NOMO-1 treated with dmso at 0.1 percent for 144 hours (cell line): ENCODE results near the gene CNTN5.
A peak's percentile ranks its signal among the peaks of the same experiment; 100 is the strongest.

ENCODE experiments used
- DNase-seq: peaks from one replicate; lab custom pipeline; 2025; ENCODE audit not compliant: unreplicated experiment; lab: John Stamatoyannopoulos, UW

CNTN5 gene

DNA sequence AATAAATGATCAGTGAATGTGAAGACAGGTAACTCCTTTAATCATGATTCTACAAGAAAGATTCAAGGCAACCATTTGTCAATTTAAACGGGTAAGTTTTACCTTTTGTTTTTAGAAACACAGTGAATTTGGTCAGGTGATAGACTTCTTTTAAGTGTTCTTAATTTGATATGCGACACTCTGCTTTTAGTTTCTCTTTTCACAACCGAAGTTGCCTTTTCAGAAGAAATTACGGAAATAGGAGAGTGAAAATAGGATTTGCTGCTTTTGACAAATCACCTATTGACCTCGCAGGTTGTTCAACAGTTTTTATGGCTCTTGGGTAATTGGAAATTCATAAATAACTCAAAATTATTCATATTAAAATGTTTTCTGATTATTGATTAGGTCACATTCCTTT, 142.1 kb downstream of the CNTN5 start:
- no peak for DNase-seq

DNA sequence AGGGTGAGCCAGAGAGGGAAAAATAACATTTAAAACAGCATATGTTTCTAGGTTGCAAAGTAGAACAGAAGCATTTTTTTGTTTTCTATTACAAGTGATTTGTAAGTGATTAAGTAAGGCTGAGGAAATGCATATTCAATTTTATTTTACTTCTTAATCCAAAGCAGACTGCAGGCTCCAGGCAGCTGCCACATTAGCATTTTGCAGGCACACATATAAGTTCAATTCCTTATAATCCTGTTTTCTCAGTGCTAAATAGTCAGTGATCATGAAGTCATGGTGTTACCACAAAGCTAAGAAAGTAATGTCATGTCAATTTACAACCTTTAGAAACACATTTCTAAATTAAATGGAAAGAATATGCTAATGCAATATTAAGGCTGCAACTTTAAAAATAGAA, 149.8 kb downstream of the CNTN5 start:
- no peak for DNase-seq

DNA sequence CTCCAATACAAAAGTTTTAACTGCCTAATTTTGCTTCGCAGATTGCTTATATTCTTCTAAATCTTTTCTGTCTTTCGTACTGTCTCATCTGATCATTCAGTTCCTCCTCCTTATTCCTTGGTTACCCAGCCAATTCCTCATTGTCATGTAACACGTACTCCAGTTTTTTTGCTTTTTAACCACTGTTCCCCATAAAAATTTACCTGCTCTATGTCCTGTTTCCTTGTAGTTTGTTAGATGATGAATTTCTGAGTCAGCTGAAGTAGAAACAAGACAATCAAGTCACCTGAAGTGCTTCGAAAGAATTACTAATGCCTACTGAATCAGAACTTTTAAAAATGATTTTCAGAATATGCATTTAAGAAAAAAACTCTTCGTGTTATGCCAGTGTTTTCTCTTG, 150.6 kb downstream of the CNTN5 start:
- no peak for DNase-seq

DNA sequence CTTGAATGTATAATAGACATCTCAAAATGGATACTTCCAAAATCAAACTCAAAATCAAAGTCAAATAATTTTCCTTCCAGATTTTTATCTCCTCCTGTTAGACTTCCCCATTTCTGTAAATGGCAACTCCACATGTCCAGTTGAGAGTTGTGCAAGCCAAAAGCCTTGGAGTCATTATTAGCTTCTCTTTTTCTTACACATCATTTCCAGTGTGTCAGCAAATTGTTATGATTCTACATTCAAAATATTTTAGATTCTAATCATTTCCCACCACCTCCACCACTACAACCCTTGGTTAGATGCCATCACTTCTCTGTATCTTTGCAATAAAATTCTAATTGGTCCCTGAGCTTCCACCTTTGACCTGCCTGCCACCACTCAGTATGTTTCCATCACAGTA, 155.7 kb downstream of the CNTN5 start:
- DNase-seq, result no peak

DNA sequence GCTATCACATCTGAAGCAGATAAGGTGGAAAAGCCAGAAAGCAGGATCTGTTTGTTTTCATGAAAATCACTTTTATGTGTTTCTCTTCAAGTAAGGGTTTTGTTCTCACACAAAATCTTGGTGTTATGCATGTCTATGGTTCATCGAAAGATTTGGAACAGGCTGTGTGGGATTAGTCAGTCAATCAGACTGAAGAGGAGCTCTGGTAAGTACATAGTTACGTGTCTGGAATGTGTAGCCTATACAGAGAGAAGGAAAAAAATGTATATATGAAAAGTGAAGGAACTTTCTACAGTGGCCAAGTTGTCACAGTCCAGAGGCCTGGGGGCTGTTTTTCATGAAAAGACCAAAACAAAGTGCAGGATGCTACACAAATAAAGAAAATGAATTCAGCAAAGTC, 156.7 kb downstream of the CNTN5 start:
- DNase-seq, result no peak

DNA sequence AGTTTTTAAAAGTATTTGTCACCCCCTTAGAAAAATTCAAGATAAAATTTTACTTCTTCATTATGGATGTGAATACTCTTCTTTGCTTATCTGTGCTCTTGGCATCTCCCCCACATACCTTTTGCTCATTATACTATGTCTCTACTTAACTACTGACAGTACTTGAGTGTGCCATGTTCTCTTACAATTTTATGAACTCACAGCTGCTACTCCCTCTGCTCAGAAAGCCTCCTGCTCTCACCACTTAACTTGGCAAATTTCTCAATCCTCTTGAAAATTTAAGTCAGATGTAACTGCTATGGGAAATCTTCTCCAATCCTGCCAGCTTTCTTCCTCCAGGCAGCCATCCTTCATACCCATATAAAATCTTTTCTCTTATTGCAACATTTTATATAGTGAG, 163.4 kb downstream of the CNTN5 start:
- no peak for DNase-seq

DNA sequence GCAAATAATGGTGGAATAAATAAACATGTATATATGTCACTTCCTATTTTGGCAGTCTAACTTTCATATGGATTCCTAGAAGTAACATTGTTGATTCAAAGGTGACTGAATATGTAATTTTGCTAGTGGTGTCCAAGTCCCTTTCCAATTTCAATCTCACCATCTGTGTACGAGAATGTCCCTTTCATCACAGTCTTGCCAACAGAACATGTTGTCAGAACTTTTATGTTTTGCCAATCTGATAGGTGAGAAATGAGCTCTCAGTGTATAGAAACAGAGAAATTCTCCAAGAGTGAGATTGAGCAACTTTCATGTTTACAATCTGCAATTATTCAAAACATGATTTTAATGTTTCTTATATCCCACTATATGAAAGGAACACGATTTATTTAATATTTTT, 167.5 kb downstream of the CNTN5 start:
- DNase-seq, result no peak

DNA sequence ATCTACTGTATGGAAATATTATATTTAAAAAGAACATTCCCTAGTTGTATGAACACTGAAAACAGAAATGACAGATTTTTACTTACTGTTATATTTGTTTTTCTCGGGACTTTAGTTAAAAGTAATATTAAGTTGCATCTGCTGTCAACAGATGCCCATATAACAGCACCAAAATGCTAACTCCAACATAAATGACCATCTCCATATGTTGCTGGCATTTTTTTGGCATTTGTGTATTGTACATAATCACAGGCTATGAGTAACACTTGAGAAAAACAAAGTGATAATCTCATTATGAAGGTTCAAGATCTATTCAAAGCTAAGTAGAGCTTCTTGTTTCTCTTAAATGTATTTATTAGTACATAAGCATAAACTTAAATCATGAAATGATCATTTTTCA, 172.0 kb downstream of the CNTN5 start:
- no peak for DNase-seq

DNA sequence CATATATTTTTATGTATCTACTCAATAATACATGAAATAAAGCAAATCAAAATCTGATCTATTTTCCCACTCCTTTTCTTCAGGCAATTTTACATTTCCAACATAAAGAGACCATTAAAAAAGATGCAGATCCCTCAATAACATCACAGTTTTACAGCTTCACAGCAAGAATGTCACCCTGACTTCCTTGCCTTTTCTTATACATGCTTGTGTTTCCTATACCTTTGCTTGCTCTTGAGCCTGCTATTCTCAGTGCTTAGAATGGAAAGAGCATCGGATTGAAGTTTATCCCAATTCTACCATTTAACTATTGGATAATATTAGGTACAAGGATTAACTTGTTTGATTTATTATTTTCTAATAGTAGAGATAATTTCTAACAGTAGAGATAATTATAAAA, 176.7 kb downstream of the CNTN5 start:
- DNase-seq, result no peak

DNA sequence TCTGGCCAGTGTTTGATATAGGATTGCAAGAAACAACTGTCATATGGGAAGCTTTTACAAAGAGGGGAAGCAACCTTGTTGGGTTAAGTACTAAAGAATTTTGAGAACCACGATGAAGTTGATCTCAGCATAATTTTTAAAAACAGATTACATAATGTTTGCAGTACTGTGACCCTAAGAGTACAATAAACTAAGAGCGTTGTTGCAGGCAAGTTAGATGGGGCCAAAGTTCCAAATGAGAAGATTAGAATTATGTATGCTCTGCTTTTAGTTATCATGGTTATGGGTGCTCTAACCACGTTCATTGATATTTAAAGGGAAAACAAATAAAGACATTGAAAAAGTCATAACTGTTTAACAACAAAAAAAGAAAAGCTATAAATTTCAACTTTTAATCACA, 177.5 kb downstream of the CNTN5 start:
- DNase-seq, result no peak

DNA sequence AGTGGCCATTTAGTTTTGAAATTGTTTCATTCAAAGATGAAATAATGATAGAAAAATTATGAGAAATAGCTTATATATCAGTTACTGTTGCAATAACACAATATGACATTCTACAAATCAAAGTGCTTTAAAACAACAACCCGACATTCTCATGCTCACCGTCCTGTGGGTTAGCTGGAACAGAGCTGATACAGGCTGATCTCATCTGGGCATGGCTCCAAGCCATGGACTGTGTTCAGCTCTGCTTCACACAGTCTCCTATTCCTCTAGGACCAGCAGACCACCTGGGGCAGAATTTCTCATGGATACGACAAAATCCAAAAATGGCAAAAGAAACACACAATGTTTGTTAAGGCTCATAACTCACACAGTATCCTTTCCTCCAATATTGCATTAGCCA, 178.6 kb downstream of the CNTN5 start:
- no peak for DNase-seq

DNA sequence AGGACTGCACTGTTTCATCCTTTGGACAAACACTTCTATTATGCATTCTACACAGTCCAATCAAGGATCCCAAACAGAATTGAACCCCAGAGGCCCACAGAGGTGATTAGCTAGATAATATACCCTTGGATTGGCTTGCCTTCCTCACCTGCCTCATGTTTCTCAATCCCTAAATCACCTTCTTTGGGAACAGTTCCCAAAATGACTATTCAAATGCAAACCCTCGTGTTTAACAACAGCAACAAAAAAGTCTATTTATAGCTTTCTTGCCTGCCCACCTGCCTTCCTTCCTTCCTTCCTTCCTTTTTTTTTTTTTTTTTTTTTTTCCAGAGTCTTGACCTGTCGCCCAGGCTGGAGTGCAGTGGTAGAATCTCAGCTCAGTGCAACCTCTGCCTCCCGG, 180.0 kb downstream of the CNTN5 start:
- DNase-seq, result no peak

DNA sequence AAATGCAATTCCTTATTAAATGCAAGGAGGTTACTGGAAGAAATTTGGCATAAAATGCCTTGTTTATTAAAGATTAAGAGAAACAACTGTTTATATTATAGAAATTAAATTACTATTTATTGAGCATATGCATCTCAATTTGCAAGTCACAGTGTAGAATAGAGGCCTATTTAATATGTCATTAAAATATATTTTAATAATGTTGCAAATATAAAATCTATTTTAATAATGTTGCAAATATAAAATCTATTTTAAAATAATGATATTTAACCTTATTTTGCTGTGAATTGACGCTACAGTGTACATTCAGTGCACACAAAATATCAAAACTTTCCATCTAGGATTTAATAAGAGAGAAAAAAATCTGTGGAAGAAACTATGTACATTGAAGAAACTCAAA, 188.1 kb downstream of the CNTN5 start:
- DNase-seq, result no peak

DNA sequence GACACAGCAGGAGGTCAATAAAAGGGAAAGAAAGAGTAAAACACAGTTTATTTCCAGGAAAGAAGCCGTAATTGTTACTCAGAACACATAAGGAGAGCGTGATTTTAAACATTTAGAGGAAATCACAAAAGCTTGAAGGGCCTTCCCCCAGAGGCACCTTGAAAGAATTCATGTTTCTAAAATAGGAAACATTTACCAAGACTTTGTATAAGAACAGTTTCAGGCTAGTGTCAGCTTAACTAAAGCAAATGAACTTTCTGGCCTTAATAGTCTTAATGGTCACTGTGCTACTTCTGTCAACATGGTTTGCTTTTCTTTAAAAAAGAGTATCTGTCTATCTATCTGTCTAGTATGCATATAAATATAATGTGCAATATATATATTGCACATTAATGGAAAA, 208.8 kb downstream of the CNTN5 start:
- no peak for DNase-seq

DNA sequence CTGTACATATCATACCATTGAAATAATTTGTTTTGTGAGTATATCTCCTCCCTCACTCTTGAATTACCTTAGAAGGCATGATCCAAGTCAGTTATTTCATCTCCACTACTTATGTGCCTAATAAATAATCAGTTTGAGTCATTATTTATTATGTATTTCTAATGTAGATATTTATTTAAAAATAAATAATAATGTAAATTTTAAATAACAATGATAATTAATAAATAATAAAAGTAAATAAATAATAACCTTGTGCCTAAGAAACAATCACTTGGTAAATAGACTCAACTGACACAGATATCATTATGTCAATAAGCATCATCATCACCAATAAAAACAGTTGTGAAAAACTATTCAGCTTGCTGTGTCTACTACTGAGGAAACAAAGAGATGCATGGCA, 213.8 kb downstream of the CNTN5 start:
- DNase-seq, result no peak

DNA sequence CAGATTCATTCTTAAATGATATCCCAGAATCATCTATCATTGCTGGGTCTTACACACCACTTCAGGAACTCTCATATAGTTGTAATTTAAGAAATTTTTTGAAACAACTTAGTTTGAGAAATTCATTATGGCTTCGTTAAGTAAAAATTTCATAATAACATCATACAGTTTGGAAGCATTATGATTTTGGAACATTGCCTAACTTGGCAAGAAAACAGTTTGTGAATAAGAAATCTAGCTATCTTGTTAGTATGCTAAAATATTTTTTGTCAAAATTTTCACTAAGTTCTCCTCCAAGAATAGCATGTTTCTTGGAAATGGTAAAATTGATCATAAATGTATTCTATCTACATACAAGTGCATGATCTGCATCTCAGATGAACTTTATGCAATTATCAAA, 217.7 kb downstream of the CNTN5 start:
- no peak for DNase-seq

DNA sequence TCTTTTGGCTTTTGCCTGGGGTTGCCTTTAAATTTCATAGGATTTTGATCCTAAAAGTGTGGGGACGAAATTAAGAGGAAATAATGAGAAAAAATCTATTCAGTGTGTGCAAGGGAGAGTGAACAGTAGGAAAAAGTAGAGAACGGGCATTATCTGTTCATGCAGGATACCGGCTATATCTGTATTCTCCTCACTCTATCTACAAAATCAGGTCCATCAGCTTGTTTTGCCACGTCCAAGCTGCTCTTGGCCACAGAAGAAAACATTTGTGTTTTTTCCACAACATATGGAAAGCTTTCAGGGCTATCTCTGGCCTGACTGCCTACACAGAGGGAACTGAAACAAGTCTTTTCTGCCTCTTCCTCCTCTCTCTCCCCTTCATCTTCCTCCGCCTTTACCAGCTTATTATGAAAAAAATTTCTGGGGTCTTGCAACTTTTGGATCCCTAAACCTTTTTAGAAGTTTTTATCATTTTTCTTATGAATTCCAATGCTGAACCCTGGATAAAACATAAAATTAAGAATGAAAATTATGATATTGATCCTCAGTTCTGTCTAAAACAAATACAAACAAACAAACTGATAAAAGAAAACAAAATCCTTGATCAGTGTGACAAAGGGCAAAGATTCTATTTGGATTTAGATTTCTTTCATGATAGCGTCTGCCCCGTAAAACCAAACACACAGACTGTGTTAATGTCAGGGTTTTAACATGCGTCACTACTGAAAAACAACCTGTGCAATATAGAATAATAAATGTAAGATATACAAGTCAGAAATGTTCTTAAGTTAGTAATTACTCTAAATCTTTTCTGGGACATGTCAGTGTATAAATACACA, 219.7 kb downstream of the CNTN5 start:
- DNase-seq, result peak; percentile 23

DNA sequence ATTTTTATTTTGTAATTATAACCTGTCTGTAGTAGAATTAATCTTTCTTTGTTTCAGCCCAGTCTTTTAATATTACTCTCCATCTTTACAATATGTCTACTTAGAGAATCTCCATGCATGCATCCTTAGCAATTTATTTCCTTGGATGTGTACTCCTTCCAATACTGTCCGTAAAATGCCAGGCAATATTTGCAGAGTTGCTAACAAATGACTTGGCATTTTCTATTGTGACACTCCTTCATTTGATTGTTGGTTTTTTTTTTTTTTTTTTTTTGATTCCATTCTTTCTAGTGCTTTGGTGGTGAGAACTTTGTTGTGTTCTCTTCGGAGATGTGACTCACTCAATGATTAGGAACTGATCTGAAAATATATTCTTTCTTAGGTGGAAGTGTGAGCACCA, 220.3 kb downstream of the CNTN5 start:
- no peak for DNase-seq

DNA sequence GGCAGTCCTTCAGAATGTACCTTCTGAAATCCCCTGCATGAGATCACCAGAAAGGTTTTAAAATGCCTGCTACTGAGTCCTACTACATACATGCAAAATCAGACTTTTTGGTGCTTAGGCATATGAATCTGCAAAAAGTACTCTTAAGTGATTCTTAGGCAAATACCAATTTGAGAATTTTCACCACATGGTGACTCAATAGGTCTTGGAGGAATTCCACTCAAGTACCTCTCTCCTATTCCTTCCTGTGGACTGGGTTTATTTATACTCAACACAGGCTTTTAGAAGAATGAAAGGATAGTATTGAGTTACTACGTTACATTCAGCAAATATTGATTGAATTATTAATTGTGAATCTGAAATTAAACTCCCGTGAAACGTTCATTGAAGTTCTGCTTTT, 223.9 kb downstream of the CNTN5 start:
- no peak for DNase-seq

DNA sequence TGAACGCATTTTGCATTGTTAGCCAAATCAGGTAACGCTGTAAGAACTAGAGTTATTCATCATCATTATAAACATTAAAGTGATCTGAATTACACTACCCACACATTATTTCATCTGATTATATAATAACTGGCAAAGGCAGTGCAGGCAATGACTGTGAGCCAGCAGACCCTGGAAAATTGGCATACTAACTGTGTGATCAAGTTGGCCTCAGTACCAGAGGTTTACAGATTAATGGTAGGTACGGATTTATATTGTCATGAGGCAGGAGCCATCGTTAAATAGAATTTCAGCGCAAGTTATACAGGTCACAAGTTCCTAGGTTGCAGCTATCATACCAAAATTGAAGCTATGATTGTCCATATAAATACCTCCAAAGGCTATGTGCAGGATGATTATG, 225.4 kb downstream of the CNTN5 start:
- DNase-seq, result no peak

DNA sequence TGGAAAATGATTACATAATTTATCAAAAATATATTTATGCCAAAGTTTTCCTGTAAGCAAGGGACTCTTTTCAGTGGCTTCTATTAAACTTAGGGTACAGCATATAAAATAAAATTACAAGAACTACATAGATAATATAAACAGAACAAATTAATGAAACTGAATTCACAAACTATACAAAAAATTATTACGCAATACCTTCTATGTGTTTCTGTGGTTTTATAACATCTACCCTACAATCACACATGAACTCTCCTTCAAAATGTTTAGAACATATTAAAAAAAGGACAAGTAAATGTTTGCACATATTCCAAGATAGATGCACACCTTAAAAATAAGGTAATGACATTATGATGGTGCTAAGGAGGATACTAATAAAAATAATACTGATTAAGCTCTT, 235.9 kb downstream of the CNTN5 start:
- DNase-seq, result peak; percentile 15

DNA sequence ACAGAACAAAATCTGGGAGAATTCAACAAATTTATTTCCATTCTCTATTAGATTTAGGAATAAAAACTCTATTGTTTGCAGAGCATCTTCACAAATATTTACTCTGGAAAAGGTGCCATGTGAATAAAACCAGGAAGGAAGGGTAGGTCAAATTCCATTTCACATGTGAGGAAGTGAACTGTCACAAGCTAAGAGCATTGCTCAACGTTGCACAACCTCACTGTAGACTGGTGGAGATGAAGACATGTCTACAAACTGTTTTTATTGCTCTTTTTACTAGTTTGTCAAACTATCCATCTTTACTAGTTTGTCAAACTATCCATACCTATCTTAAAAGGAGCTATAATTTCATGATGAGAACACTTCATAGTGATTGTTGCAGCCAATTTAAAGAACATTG, 236.4 kb downstream of the CNTN5 start:
- peak; percentile 26 for DNase-seq

DNA sequence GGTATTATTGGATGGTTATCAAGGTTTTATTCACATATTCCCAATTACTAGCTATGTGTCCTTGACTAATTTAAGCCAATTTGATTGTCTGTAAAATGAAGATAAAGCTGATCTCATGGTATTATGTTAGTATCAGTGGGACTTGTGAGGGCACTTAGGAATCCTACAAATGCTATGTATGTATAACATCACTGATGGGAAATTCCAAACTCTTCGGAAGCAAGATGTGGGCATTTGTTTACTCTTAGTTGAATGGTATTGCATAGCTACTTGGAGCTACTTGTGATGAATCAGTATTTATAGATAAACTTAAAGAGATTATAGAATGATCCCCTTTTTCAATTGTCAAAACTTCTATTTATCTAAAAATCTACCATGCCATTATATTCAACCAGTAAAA, 239.9 kb downstream of the CNTN5 start:
- DNase-seq, result no peak
